Gastroesophageal sphincter (tissue), 3 donors: ENCODE measurements around the gene TPD52L1.

ENCODE experiments used
- EP300 ChIP-seq: sonication (generic); formaldehyde crosslinking; IDR thresholded peaks from one replicate; pipeline ENCODE4 v1.6.1; 2017; ENCODE audit warnings: antibody characterized with exemption, mild to moderate bottlenecking
- POLR2A ChIP-seq, 2 donors: fragments of 450-650 bp; IDR thresholded peaks; one replicate each; pipeline ENCODE4 v1.6.1; 2017; ENCODE audit warnings: antibody characterized with exemption in 2 of 2, mild to moderate bottlenecking in 2 of 2, moderate library complexity in 1 of 2
- POLR2AphosphoS5 ChIP-seq: sonication (generic); formaldehyde crosslinking; IDR thresholded peaks from one replicate; pipeline ENCODE4 v1.6.1; 2017; ENCODE audit warnings: antibody characterized with exemption
- TF ChIP-seq, protein P1 (sequence below), 4 experiments: fragments of 200-600 bp in 2 of 4; fragments of 450-650 bp in 2 of 4; sonication (generic) in 1 of 4; IDR thresholded peaks; one replicate each; pipeline ENCODE4 v1.5.1; 2017 to 2019; ENCODE audit warnings: antibody characterized with exemption in 4 of 4, mild to moderate bottlenecking in 2 of 4, moderate library complexity in 2 of 4

DNA sequence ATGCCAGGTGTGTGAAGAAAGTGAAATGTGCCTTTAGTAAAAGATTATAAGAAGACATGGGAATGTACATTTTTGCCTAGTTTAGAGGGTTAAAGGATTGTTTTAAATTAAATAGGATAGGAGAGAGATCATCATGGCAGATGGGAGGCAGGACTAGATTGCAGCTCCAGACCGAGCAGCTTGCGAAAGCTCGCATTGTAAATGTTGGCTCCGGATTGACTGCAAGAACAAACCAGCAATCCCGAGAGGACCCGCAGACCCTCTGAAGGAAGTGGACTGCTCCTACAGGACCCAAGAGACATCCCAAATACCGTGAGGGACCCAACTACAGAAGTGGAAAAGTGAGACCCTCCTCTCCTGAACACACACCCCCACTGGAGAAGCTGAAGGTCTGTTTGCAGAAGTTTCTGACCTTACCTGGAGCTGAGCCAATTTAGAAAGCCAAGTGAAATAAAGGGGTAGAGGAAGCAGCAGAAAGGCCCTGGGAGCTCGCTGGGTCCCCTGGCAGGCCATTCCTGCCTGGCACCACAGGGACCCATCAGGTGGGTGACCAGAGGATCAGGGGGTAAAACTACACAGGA, 30.0 kb upstream of the TPD52L1 start:
- TF ChIP-seq, protein P1, sequence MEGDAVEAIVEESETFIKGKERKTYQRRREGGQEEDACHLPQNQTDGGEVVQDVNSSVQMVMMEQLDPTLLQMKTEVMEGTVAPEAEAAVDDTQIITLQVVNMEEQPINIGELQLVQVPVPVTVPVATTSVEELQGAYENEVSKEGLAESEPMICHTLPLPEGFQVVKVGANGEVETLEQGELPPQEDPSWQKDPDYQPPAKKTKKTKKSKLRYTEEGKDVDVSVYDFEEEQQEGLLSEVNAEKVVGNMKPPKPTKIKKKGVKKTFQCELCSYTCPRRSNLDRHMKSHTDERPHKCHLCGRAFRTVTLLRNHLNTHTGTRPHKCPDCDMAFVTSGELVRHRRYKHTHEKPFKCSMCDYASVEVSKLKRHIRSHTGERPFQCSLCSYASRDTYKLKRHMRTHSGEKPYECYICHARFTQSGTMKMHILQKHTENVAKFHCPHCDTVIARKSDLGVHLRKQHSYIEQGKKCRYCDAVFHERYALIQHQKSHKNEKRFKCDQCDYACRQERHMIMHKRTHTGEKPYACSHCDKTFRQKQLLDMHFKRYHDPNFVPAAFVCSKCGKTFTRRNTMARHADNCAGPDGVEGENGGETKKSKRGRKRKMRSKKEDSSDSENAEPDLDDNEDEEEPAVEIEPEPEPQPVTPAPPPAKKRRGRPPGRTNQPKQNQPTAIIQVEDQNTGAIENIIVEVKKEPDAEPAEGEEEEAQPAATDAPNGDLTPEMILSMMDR (IDR thresholded peaks at IDR 0.05), result no peak
- no peak for TF ChIP-seq POLR2A (IDR thresholded peaks at IDR 0.05)
- TF ChIP-seq POLR2AphosphoS5, result no peak
- TF ChIP-seq EP300, result no peak
